ENCODE data around the gene GCAT.

Gene GCAT

GRCh38 chr22:37844904-37845329 is 37.2 kb downstream of the GCAT start:
- DNase-seq (ENCODE audit: low read depth), result no peak

DNA sequence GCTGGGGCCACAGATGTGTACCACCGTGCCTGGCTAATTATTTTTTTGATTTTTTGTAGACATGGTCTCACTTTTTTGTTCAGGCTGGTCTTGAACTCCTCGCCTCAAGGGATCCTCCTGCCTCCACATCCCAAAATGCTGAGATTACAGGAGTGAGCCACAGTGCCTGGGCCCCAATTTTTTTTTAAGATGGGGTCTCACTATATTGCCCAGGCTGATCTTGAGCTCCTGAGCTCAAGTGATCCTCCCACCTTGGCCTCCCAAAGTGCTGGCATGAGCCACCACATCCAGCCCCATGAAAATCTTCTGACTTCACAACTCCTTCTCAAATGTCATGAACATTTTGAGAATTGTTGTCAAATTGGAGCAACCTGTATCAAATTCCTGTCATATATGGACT is 38.7 kb downstream of the GCAT start:
- no peak for DNase-seq (ENCODE audit: low read depth)

DNA sequence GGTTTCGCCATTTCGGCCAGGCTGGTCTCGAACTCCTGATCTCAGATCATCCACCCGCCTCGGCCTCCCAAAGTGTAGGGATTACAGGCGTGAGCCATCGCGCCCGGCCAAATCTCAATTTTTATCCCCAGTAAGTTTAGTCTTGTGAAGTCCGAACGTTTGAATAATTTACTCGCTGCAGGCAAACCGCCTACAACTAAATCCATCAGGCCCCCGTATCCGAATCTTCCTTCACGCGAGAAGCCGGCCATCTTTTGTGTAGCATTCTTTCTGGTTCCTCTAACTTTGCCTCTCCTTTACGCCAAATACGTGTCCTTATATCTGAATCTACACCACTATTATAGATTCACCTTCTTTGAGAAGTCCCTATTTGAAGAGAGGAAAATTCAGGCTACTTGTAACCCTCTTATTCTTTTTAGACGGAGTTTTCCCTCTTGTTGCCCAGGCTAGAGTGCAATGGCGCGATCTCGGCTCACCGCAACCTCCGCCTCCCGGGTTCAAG is 40.9 kb downstream of the GCAT start:
- DNase-seq (ENCODE audit: low read depth), result peak; percentile 38

GRCh38 chr22:37849089-37849751 is 41.5 kb downstream of the GCAT start, which contains the start of gene EIF3L:
Gene EIF3L, plus strand, starts transcription at chr22:37849419. Its CDS starts 31 bp downstream, at chr22:37849450.
- DNase-seq (ENCODE audit: low read depth), result peak; percentile 86

DNA sequence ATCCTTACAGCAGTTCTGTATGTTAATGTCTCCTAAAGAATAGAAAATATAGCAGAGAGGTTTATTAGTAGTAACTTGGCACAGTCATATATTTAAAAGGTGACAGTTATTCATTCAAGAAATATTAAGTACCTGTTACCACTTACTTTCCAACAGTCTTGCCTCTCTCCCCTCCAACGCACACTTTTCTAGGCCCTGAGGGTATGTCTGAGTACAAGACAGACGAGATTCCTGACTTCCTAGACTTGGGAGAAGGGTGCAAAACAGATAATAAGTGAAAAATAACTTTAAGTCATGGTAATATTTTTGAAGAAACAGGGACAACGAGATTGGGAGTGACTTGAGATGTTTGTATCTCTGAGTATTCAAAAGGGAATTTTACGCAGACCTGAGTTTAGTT is 43.1 kb downstream of the GCAT start:
- no peak for DNase-seq (ENCODE audit: low read depth)

GRCh38 chr22:37852418-37852817 is 44.7 kb downstream of the GCAT start:
- no peak for DNase-seq (ENCODE audit: low read depth)

- no peak for DNase-seq (ENCODE audit: low read depth)
Measured at GRCh38 chr22:37854946-37855345, 47.2 kb downstream of the GCAT start.

GRCh38 chr22:37855462-37855861 is 47.7 kb downstream of the GCAT start:
- DNase-seq (ENCODE audit: low read depth), result no peak

GRCh38 chr22:37860796-37861421 is 53.2 kb downstream of the GCAT start:
- DNase-seq (ENCODE audit: low read depth), result no peak

DNA sequence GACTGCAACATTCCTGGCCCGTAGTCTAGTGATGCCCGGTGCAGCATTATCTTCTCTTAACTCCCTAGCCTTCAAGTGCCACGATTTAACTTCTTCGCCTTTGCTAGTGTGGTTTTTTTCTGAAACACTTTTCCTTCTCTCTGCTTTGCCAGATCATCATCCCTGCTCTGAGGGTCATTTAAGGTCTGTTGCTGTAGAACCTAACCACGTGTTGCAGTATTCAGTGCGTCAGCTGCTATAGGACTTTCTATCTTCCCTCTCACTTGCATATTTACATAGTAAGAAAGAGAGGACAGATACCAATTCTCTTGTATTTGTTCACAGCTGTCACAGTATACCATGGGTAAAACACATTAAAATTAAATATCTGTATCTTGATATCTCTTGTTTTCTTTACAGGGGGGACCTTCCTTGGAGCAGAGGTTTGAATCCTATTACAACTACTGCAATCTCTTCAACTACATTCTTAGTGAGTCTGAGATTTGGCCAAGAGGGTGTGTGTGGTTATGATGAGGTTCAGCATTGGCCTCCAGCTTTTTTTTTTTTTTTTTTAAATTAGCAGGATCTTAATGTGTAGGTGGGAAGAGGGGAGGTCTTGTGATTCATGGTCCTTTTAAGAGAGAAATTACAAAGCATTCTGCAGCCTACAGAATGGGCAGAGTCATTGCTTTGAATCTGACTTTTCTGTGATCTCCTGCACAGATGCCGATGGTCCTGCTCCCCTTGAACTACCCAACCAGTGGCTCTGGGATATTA is 55.0 kb downstream of the GCAT start:
- DNase-seq (ENCODE audit: low read depth), result no peak

GRCh38 chr22:37865510-37865909 is 57.8 kb downstream of the GCAT start:
- DNase-seq (ENCODE audit: low read depth), result no peak
